Cerebellar nuclear complex (tissue), 1 donor: ENCODE measurements around the gene AQP2.

Source experiments
- DNase-seq, 2 experiments: peaks; one replicate each; lab custom pipeline; 2025; lab: John Stamatoyannopoulos, UW

The AQP2 gene

DNA sequence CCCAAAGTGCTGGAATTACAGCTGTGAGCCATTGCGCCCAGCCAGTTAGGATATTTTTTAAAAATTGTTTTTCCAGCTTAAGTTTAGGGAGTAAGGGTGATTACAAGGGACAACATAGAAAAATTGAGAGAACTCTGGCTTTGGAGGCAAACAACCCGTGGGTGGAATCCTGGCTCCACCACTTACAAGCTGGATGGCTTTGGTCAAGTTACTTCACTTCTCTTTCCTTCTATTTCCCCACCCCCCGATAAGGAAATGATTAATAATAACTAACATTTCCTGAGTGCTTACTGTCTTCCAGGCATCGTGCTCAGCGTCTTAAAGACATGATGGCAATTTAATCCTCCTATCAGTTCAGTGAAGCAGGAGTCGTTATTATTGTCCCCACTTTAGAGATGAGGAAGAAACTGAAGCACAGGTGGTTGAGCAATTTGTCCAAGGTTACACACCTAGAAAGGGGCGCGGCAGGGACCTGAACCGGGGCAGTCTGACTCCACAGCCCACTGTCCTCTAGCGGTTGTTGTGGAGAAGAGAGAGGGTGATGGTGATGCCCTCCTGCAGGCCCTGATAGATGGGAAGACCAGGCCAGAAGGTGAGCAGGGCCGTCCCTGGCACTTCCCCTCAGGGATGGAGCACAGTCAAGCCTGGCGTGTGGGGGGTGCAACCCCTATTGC, 30.2 kb upstream of the AQP2 start:
- no peak for DNase-seq

DNA sequence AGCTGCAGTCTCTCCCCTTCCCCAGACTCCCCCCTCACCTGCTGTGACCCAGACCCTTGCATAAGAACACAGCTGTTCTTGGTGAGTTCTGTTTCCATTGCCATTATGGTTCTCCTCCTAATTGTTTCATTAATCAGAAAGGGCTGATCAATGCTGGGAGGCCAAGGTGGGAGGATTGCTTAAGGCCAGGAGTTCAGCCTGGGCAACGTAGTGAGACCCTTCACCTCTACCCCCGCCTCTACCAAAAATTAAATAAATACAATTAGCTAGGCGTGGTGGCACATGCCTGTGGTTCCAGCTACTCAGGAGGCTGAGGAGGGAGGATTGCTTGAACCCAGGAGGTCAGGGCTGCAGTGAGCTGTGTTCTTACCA, 29.6 kb upstream of the AQP2 start:
- no peak for DNase-seq

DNA sequence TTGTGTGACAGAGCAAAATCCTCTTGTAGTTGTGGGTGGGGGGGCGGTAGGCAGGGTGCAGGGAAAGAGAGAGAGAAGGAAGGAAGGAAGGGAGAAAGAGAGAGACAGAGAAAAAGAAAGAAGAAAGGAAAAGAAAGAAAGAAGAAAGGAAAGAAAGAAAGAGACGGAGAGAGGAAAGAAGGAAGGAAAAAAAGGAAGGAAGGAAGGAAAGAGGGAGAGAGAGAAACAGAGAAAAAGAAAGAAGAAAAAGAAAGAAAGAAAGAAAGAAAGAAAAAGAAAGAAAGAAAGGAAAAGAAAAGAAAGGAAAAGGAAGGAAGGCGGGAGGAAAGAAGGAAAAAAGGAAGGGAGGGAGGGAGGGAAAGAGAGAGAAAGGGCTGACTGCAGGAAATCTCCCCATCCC, 29.2 kb upstream of the AQP2 start:
- DNase-seq = no peak

- no peak for DNase-seq
These were observed 28.6 kb upstream of the AQP2 start for GRCh38 chr12:49921936-49922335.

- DNase-seq = no peak
These were observed 28.0 kb upstream of the AQP2 start for GRCh38 chr12:49922349-49923034.

GRCh38 chr12:49923035-49923644, 27.4 kb upstream of the AQP2 start:
- DNase-seq = no peak

GRCh38 chr12:49923880-49924556, 26.5 kb upstream of the AQP2 start:
- DNase-seq = no peak

GRCh38 chr12:49924628-49925246, 25.8 kb upstream of the AQP2 start:
- no peak for DNase-seq

- DNase-seq = no peak
These were observed 24.9 kb upstream of the AQP2 start for GRCh38 chr12:49925433-49926204.

DNA sequence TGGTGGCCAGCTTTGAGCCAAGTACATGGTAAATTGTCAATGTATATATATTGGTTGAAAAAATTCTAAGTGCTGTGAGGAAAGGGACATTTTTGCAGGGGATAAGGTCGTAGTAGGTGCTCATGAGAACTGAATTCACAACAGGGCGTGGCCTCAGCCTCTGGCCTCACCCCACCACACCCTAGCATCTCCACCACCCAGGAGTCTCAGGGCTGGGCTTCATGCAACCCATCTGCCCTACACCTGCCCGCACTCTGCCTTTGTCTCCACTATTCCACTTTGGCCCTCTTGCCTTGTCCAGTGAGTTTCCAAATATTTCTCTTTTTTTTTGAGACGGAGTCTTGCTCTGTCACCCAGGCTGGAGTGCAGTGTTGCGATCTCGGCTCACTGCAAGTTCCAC, 22.1 kb upstream of the AQP2 start:
- DNase-seq = no peak

DNA sequence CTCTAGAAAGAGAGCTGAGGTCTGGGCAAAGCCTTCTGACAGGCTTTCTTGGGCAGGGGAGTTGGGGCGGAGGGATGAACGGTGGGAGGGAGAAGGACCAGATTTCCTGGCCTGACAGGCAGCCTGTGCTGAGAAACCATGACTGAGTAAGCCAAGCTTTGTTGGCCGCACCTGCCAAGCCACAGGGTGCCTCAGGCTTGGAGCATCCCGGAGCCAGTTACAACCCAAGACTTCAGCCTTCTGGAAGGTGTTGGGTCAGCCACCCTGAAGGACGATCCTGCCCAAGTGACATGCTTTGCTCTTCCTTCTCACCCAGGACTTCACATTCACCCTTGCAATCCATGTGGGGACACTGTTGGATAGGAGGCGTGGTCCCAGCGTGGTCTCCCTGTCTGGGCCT, 21.0 kb upstream of the AQP2 start:
- DNase-seq = no peak

DNA sequence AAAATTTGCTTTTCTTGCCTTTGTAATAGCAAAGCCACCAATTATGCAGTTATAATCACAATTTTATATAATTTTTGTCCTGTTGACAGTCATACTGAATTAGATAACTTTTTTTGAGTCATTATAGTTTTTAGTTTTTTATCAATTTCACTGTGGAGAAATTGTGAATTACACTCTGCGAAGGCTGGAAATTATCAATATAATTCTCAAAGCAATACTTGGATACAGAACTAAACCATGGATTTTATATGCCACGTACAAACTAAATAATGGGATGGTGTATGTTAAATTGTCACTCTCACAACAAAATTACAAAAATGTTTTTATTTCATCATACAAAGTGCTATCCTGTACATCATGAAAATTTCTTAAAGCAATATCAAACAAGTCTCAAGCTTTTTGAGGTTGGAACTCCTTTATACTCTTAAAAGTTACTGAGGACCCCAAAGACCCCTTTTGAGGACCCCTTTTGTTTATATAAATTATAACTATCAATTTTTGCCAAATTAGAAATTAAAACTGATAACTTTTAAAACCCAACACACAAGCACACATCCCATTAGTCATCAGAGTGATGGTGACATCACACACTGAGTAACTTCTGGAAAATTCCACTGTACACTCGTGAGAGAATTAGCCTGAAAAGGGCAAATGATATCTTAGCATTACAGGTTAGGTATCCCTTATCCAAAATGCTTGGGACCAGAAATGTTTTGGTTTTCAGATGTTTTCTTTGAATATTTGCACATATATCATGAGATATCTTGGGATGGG, 19.8 kb upstream of the AQP2 start:
- DNase-seq = no peak

DNA sequence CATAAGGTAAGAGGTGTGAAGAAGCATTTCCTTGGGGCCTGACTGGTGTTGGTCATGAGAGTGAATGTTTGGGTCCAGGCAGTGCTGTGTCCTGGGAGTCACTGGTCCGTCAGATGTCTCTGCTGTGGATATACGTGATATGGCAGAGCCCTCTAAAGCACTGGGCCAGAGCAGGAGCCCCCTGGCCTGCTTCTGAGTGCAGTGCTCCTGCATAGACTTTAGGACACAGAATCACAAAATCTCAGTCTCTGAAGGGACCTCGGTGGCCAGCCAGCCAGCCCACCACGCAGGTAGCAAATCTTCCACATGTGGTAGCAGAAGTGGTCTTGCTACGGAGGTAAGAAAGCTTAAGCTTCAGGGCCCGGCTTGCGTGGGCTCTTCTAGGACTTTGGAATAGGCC, 18.5 kb upstream of the AQP2 start:
- no peak for DNase-seq

DNA sequence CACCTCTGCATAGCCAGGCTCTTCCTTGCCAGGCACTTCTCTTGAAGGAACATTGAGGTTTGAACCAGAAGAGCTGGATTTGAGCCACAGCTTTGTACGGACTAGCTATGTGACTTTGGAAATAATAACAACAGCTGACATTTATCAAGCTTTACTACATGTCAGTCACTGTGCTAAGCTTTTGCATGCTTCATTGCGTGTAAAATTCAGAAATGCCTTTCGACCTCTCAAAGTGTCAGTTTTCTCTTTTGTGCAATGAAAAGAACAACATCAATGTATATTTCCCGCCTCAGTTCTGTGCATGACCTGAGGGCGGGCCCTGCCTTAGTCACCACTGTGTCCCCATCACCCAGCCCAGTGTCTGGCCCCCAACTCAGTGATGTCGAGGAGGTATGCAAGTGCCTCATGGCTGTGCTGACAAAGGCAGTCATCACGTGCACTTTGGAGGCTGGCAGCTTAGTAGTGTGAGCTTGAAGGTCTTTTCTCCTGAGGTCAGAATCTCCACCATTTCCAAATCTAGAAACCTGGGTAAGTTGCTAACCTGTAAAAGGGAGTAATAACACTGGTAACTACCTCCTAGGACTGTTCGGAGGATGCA, 17.9 kb upstream of the AQP2 start:
- DNase-seq = no peak

DNA sequence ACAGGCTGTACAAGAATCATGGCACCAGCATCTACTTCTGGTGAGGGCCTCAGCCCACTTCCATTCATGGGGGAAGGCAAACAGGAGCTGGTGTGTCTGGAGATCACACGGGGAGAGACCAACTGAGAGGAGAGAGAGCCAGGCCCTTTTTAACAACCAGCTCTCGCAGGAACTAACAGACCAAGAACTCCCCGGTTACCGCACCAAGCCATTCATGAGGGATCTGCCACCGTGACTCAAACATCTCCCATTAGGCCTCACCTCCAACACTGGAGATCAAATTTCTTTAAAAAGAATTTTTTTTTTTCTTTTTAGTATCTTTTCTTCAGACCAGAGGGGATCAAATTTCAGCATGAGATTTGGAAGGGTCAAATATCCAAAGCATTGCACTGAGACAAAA, 16.7 kb upstream of the AQP2 start:
- DNase-seq = no peak

GRCh38 chr12:49934505-49934904, 16.0 kb upstream of the AQP2 start:
- DNase-seq = no peak

- DNase-seq = no peak
These were observed 13.6 kb upstream of the AQP2 start for GRCh38 chr12:49936925-49937324.

DNA sequence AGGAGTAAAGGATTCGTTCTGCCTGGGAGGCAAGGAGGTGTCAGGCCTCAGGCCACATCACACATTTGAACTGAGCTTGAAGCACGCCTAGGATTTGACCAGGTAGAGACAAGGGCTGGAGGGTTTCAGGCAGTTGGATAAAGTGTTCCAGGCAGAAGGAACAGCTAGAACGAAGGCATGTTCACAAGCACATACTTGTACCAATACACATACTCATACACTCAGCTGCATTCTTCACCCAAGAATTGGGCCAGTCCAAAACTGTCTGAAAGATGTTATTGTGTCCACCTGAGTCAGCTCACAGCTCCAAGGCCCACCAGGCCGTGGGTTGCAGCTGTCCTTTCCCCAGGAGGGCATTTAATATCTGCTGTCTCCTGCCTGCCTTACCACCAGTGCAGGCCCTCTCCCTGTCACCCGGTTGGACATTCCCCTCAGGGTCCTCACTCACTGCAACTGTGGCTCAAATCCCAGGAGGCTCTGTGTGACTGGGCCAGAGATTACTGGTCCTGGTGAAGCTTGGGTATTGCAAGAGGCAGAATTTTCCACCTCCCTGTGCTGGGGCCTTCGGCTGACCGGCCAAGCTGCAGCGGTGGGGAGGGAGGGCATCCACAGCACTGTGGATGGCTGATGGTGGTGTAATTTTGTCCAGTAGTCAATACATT, 12.8 kb upstream of the AQP2 start:
- no peak for DNase-seq

DNA sequence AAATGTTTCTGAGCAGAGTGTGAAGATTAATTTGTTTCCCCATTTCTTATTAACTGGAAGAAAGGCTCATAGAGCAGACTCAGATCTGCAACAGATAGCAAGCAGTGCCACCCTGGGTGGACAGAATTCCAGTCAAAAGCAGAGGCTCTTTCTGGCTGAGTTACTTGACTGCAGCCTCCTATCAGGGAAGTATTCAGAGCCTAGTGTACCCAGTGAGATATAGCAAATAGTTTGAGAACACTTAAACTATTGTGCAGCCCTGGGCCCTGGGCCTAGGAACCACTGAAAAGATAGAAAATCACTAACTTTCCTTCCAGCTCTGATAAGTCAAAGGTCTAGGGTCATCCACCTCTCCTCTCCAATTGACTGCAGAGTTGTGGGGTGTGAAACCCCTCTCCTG, 11.2 kb upstream of the AQP2 start:
- DNase-seq = no peak

DNA sequence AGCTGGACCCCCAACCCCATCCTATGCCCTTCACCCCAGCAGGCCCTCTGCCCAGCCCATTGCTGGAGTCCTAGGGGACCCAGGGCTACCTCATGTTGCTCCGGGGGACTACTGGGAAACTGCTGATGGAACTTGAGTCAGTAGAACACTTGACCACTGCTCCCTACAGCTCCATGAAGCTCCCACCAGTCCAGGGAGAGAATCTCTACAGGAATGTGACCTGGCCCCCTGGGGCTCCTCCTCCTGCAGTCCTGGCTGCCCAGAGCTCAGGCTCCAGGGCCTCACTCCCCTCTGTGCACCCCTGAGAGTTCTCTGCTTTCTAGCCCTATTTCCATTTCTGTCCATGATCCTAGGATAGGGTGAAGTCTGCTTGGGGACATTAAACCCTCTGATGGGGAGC, 10.8 kb upstream of the AQP2 start:
- no peak for DNase-seq
